ENCODE data around the gene UBE2Q1. TPM values are rescaled to one million over a fixed set of nuclear protein-coding genes. Genes with fewer than 3 reads are reported as not detected.

Gene UBE2Q1
- total RNA-seq, 1 experiment from 2014 or later: 61.2 TPM

DNA sequence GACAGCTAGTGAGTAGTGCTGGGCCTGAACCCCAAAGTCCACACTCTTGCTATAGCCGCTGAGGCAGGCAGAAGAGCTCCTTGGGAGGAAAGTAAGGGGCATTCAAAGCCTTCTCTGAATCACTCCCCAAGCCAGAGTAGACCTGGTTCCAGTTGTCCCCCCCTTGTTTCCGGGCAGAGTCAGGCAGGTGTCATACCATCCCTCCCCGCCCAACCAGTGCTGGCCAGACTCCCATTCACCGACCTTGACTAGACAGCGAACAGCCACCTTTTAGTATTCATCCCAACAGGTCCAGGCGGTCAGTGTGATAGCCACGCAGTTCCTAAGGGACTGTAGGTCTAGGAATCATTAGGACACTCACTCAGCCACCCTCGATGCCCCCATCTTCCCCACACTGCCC, 20.9 kb upstream of the UBE2Q1 start:
- in situ Hi-C loops (cut with HindIII; ENCODE audit: low sequenced_read_pairs): no loop called here
- no peak for DNase-seq (ENCODE audit: low spot score)

DNA sequence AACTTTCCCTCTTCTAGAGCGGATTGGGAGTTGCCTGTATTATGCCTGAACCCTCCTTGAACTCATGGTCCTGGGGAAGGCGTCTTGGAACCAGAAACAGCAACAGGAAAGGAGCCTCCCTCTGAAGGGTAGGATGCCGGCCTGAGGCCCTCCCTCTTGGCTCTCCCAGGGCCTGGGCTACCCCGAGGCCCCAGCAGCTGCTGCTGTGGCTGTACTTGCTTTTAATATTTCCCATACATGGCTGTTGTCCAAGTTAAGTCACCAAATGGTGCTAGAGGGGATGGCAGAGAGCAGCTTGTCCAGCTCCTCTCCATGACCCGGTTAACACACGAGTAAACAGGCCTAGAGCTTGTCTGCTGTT, 19.6 kb upstream of the UBE2Q1 start:
- in situ Hi-C loops (cut with HindIII; ENCODE audit: low sequenced_read_pairs): no loop called here
- no peak for DNase-seq (ENCODE audit: low spot score)

DNA sequence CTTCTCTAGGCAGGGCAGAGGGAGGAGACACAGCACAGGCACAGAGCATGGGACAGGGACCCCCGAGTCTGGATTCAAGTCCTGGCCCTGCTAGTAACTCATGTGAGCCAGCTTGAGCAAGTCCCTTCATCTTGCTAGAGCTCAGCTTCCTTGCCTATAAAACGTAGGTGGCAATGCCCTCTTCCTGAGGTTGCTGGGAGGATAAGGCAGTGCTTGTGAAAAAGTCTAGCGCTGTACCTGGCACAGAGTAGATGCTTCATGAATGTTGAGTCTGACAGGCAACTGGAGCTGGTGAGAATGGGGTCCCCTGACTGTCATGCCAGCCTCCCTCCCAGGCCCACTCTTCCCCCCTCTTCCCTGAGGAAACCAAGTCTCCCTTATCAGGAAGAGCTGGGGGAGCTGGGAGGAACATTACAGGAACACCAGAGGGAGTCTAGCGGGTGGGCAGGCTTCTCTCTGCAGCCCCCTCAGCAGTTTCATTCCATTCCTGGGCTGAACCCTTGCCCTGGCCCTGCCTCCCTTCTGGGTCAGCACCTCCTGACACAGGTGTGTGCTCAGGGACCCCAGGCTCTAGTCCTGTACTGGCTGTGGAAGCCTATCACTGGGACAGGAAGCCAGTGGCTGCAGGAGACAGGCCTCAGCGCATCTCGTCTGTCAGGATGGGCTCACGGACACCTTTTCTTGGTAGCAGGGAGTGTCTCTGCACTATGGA, 19.0 kb upstream of the UBE2Q1 start:
- in situ Hi-C loops (cut with HindIII; ENCODE audit: low sequenced_read_pairs): no loop called here
- DNase-seq (ENCODE audit: low spot score): no peak

DNA sequence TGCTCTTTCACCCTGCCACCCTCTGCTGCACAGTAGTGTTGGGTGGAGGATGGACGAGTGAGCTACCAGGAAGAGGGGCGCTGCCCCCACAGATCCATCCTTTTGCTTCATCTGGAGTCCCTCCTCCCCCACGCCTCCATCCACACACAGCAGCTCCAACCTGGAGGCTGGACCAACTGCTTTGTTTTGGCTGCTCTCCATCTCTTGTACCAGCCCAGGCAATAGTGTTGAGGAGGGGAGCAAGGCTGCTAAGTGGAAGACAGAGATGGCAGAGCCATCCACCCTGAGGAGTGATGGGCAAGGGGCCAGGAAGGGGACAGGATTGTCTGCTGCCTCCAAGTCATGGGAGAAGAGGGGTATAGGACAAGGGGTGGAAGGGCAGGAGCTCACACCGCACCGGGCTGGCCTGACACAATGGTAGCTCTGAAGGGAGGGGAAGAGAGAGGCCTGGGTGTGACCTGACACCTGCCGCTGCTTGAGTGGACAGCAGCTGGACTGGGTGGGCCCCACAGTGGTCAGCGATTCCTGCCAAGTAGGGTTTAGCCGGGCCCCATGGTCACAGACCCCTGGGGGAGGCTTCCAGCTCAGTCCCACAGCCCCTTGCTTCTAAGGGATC, 17.6 kb upstream of the UBE2Q1 start:
- DNase-seq (ENCODE audit: low spot score): no peak
- in situ Hi-C loops (cut with HindIII; ENCODE audit: low sequenced_read_pairs): no loop called here

DNA sequence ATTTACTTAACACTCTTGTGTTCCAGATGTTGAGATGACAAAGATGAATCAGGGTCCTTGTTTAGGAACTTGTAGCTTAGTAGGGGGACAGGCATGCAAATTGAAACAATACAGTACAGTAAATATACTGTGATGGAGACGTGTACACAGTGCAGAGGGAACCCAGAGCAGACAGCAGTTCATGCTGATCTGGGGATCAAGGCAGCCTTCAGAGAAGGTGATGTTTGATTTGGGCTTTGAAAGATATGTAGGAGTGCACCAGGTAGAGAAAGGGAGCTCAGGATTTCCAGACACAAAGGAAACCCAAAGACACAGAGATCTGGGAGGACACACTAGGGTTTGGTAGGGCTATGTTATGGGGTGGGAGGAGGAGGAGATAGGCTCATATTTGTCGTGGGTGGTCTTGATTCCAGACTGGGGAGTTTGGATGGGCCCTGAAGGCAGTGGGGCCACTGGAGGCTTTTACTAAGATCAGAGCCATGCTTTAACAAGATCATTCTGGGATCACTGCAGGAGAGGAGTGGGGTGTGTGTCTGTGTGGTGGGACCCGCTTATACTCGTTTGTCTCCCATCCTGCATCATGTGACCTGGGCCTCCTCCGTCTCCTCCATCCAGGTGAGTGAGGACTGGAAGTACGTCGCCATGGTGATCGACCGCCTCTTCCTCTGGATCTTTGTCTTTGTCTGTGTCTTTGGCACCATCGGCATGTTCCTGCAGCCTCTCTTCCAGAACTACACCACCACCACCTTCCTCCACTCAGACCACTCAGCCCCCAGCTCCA, 16.9 kb upstream of the UBE2Q1 start:
- in situ Hi-C loops (cut with HindIII; ENCODE audit: low sequenced_read_pairs): no loop called here
- no peak for DNase-seq (ENCODE audit: low spot score)

DNA sequence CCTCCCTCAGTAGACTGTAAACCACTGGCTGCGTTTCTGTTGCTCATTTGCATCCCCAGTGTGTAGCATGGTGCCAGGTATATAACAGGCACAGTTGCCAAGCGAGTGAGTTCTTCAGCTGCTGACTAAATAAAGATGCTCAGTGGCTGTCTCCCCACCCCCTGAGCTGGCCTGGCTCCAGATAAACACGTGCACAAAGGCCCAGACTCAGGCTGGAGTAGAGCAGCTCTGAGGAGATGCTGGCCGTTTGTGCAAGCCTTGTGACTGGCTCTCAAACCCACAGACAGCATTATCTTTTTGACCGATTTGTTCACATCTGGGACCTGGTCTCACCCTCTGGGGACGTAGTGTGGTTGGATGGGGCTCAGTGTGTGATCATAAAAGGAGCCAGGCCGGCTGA, 16.3 kb upstream of the UBE2Q1 start:
- in situ Hi-C loops (cut with HindIII; ENCODE audit: low sequenced_read_pairs): no loop called here
- DNase-seq (ENCODE audit: low spot score): peak; percentile 25

DNA sequence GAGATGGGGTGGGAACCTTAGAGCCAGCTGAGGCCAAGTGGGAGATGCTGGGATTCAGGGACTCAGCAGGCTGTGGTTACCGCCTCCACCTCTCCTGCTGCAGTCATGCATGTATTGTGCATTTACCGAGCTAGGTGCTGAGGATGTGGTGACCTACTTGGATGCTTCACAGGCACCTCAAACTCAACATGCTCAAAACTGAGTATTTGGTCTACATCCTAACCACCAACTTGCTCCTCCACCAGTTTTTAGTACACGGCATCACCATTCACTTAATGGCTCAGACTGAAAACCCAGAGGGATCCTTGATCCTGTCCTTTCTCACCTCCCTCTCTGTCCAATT, 14.7 kb upstream of the UBE2Q1 start:
- no peak for DNase-seq (ENCODE audit: low spot score)
- in situ Hi-C loops (cut with HindIII; ENCODE audit: low sequenced_read_pairs): no loop called here

DNA sequence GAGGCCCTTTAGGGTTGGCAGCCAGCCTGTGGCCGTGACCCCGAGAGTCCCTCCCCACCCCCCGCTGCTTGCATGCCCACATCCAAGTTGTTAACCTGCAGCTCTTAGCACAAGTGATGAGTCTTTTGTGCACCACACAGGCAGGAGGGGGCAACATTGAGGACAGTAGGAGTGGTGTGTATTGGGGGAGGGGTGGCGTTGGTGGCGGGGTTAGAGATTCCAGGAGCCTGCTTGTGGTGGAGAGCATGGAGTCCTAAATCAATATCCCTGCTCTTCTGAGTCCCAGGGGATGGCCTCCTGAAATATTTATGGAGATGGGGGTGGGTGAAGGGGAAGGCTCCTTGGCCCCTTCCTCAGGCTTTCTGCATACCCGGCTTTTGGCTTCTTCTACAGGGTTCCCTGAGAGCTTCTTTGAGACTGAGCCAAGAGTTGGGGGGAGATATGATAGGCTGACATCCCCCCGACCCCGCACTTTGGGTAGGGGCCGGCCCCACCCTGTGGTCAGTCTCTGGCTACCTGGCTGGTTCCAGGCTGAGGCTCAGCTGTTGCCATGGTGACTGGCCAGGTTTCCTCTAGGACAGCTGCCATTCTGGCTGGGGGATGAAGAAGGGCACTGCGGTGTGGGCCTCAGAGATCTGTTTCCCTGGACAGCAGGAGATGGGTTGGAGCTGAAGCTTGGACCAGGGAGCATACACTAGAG, 14.2 kb upstream of the UBE2Q1 start:
- in situ Hi-C loops (cut with HindIII; ENCODE audit: low sequenced_read_pairs): no loop called here

DNA sequence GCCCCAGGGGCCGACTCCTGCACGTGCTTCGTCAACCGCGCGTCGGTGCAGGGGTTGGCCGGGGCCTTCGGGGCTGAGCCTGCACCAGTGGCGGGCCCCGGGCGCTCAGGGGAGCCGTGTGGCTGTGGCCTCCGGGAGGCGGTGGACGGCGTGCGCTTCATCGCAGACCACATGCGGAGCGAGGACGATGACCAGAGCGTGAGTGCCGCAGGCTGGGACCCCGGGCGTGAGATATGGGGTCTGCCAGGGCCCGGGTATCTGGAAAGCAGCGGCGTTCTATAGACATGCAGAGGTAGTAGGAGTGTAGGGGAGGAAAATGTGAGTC, 13.5 kb upstream of the UBE2Q1 start:
- DNase-seq (ENCODE audit: low spot score): no peak
- in situ Hi-C loops (cut with HindIII; ENCODE audit: low sequenced_read_pairs): no loop called here

More for the DNA sequence above, 14.2 kb upstream of the UBE2Q1 start:
- DNase-seq (ENCODE audit: low spot score): peak; percentile 85

DNA sequence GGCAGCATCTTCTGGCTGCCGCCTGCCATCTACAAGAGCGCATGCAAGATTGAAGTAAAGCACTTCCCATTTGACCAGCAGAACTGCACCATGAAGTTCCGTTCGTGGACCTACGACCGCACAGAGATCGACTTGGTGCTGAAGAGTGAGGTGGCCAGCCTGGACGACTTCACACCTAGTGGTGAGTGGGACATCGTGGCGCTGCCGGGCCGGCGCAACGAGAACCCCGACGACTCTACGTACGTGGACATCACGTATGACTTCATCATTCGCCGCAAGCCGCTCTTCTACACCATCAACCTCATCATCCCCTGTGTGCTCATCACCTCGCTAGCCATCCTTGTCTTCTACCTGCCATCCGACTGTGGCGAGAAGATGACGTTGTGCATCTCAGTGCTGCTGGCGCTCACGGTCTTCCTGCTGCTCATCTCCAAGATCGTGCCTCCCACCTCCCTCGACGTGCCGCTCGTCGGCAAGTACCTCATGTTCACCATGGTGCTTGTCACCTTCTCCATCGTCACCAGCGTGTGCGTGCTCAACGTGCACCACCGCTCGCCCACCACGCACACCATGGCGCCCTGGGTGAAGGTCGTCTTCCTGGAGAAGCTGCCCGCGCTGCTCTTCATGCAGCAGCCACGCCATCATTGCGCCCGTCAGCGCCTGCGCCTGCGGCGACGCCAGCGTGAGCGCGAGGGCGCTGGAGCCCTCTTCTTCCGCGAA, 12.9 kb upstream of the UBE2Q1 start:
- in situ Hi-C loops (cut with HindIII; ENCODE audit: low sequenced_read_pairs): no loop called here
- DNase-seq (ENCODE audit: low spot score): no peak

DNA sequence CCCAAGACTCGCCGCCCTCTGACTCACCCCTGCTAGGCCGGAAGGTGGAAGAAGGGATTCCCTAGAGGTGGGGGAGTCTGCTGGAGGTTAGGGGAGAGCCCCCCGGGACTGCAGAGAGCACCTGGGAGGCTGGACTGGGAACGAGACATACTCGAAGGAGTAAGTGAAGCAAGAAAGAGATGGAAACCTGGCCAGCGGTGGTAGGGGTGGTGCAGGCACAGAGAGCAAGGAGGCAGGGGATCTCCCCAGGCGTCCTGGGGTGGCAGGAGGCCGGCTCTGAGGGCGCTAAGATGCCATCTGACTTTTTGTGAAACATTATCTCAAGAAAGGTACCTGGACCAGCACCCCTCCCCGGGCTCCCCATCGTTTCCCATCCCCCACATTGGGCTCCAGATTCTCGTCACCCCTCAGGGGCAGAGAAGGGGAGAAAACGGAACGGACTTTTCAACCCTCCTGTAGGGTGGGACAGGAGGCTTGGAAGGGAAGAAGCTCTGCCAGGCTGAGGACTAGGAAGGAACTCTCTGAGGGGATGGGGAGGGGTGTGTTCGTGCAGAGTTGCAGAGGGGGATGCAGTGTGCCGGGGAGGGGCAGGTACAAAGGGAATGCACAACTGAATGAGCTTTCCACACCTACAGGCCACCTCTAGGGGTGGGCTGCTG, 9.8 kb upstream of the UBE2Q1 start:
- DNase-seq (ENCODE audit: low spot score): no peak
- in situ Hi-C loops (cut with HindIII; ENCODE audit: low sequenced_read_pairs): no loop called here

DNA sequence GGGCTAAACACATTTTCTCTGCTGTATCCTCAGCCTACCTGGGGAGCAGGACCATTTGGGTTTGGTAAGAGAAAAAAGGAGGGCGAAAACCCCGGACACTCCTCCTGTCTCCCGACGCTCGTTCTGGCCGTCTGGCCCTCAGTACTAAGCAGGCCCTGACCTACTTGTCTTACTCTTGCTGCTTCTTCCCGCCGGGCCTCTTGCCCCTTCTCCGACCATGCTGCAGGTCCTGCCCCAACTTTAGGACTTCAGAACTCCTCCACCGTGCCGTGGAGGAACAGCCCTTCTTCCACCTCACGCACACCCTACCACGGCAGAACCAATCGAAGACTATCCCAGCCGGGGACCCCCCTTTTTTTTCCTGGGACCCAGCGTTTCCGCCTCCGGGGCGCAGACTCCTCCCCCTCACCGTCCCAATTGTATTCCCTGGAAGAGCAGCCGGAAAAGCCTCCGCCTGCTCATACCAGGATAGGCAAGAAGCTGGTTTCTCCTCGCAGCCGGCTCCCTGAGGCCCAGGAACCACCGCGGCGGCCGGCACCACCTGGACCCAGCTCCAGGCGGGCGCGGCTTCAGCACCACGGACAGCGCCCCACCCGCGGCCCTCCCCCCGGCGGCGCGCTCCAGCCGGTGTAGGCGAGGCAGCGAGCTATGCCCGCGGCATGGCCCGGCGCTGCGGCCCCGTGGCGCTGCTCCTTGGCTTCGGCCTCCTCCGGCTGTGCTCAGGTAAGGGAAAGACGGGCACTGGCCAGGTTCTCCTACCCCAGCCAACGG, 9.1 kb upstream of the UBE2Q1 start, which contains the start of gene CHRNB2:
CHRNB2 (plus strand) TSS at position 393 of the 771 bp plus-strand sequence; CDS start at position 660, 267 bp downstream.
- in situ Hi-C loops (cut with HindIII; ENCODE audit: low sequenced_read_pairs): no loop called here
- DNase-seq (ENCODE audit: low spot score): peak; percentile 83

DNA sequence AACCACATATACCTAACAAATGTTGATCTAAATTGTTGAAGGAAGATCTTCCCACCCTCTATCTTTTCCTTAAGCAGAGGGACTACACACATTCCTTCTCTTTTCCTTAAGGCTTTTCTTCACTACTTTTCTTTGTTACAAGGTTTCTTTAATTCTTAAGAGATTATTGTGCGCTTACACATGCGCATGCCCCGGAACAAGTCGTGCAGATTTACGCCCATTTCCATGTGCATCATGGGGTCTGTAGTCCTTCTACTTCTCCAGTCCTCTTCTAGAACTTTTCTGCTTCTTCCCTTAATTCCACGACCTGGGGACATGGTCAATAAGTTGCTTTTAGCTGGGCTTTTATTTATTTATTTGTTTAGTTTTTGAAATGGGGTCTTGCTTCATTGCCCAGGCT, 7.4 kb upstream of the UBE2Q1 start:
- no peak for DNase-seq (ENCODE audit: low spot score)
- in situ Hi-C loops (cut with HindIII; ENCODE audit: low sequenced_read_pairs): no loop called here

DNA sequence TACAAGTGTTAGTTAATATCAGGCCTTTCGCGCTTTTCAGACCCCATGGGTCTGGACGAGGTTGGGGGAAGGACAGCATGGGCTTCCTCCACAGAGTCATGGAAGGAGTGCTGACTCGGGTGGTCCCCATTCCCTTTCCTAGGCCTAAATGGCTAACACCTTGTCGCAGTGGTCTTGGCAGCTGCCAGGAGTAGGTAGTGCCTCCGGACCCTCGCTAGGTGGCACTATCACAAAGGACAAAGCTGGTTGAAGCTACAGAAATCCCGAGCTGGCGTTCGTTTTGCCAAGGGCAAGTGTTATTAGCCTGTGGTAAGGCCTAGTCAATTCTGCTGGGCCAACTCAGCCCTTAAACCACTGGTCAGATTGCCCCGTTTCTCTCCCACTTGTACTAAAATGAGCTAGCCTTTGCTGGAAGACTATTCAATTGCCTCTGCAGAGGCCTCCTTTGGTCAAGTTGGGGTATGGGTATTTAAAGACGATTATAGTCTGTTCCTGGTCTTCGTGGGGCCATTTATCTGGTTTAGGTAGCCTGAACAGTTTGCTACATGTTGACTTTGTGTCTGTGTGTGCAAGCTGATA, 1.1 kb upstream of the UBE2Q1 start:
- DNase-seq (ENCODE audit: low spot score): peak; percentile 97
- in situ Hi-C loops (cut with HindIII; ENCODE audit: low sequenced_read_pairs): no loop called here

DNA sequence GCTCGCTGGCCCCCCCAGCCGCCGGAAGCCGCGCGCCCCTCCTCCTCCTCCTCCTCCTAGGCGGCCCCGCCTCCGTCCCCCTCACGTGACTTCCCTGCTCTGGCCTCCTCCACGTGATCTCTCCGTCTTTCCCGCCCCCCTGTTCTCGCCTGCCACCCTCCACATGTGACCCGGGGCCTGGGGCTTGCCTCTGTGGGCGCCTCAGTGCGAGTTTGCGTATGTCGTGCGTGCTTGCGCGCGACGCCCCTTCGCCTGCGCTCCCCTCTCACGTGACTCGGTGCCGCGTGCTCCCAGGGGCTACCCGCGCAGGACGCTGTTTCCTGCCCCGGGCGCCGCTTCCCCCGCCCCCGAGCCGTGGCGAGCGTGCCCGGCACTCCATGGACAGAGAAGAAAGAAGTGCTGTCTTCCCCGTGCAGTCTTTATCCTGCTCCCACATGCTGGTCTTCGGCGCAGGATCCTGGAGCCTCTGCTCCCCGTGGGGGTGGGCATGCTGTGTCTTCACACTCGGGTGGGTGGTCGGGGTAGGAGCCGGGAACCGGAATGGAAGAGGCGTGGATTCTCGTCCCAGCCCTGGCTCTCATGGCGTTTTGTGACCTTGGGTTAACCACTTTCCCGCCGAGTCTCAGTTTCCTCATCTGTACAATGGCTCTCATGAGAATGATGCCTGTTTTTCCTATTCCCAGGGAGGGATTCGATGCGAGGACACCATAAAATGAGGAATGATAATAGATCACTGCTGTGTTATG, 431 bp upstream of the UBE2Q1 start:
- in situ Hi-C loops (cut with HindIII; ENCODE audit: low sequenced_read_pairs): no loop called here
- peak; percentile 99 for DNase-seq (ENCODE audit: low spot score)

DNA sequence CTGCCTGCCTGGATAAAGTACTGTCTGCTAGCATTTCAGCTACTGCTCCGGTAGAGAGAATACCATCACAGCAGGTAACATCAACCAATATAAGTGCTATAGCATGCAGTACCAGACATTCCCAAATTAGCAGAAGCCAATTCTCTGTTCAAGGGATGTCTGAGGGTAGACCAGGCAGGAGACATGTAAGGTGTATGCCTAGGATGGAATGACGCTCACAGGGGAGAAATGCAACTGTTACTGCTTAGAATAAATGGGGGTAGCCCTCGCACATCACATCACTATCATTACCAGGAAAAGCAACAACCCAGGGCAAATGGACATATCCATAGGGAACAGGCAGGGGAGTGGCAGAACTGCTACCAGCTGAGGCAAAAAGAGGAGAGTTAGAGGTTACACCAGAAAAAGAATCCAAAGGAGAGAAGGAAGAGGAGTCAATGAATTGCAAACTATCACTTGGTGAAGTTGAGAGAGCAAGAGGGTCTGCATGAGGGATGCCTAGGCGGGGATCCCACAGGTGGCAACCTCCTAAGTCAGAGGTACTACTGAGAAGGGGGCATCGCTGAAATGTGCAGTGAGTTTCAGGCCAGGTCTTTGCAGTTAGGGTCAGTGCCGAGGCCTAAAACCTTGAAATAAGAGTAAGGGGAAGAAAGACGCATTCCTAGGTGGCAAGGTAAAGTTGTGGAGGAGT, 1.1 kb downstream of the UBE2Q1 start:
- in situ Hi-C loops (cut with HindIII; ENCODE audit: low sequenced_read_pairs): no loop called here
- DNase-seq (ENCODE audit: low spot score): no peak

DNA sequence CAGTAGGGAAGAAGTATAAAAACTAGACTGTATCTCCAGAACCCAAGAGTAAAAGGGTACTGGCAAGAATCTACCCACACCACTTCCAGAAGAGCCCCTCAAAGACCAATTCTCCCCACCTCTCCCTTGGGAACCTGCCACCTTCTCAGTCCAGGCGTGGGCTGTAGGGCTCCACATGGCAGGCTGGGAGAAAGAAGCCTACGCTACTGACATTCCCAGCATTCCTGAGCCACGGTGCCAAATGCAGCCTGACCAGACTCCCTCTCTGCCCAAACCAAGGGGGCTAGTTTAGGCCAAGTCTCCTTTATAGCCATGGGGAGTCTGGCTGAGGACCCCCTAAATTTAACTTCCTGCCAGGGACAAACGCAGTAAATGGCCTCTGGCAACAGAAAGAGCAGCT, 2.0 kb downstream of the UBE2Q1 start:
- in situ Hi-C loops (cut with HindIII; ENCODE audit: low sequenced_read_pairs): no loop called here
- no peak for DNase-seq (ENCODE audit: low spot score)
